HEK293 (cell line): Measurements from ENCODE around the gene LRRC4C.

Experiments used
- CTCF ChIA-PET: fragments of 350-600 bp; formaldehyde crosslinking; extraction: SDS; loops from one replicate; lab custom pipeline; 2021; ENCODE audit warnings: antibody characterized with exemption; lab: Yijun Ruan, JAX
- POLR2A ChIA-PET: fragments of 300-600 bp; formaldehyde crosslinking; extraction: SDS; loops from one replicate; lab custom pipeline; 2020; ENCODE audit warnings: antibody characterized with exemption, inconsistent platforms; lab: Yijun Ruan, JAX
- H3K27ac ChIP-seq: fragments of 200-500 bp; sonication (Bioruptor generic); 2 replicates; pipeline ENCODE4 v1.5.1; 2014; ENCODE audit warnings: low read depth, low read length, control low read depth, inconsistent platforms; ENCODE audit errors: extremely low read depth
- H3K36me3 ChIP-seq, 2 experiments: fragments of 200-500 bp in 1 of 2; sonication (Bioruptor generic) in 1 of 2; 1 replicate in 1 of 2; 2 replicates in 1 of 2; pipeline ENCODE4 v1.5.1; 2014 to 2017; ENCODE audit warnings: inconsistent platforms in 2 of 2, low read length in 2 of 2; ENCODE audit not compliant: control insufficient read depth in 2 of 2, insufficient read depth in 1 of 2
- H3K4me1 ChIP-seq: fragments of 200-500 bp; sonication (Bioruptor generic); 2 replicates; pipeline ENCODE4 v1.5.1; 2014; ENCODE audit warnings: mild to moderate bottlenecking, low read length, inconsistent platforms; ENCODE audit not compliant: control insufficient read depth, insufficient read depth
- H3K4me3 ChIP-seq: 2 replicates; pipeline ENCODE4 v1.5.1; 2011; ENCODE audit warnings: low read depth, mild to moderate bottlenecking, control low read depth, low read length, moderate library complexity
- H3K9me3 ChIP-seq: fragments of 200-500 bp; sonication (Bioruptor generic); 2 replicates; pipeline ENCODE4 v1.5.1; 2014; ENCODE audit warnings: low read depth, low read length, inconsistent platforms; ENCODE audit not compliant: control insufficient read depth, insufficient read depth
- GLI4 ChIP-seq: fragments of 450-650 bp; formaldehyde crosslinking; IDR thresholded peaks from 2 replicates; pipeline ENCODE4 v1.5.1; 2016; ENCODE audit warnings: missing biosample characterization, missing genetic modification characterization
- HOXA7 ChIP-seq: sonication (generic); formaldehyde crosslinking; IDR thresholded peaks from 2 replicates; pipeline ENCODE4 v1.8.1; 2022; ENCODE audit warnings: missing genetic modification reagents, borderline replicate concordance
- HOXD13 ChIP-seq: sonication (generic); formaldehyde crosslinking; IDR thresholded peaks from 2 replicates; pipeline ENCODE4 v1.8.0; 2022; ENCODE audit warnings: missing genetic modification reagents, borderline replicate concordance
- MYNN ChIP-seq: fragments of 450-650 bp; formaldehyde crosslinking; IDR thresholded peaks from 2 replicates; pipeline ENCODE4 v1.5.1; 2016; ENCODE audit warnings: missing biosample characterization, missing genetic modification characterization, borderline replicate concordance
- WT1 ChIP-seq: fragments of 450-650 bp; formaldehyde crosslinking; IDR thresholded peaks from 2 replicates; pipeline ENCODE4 v1.5.1; 2016; ENCODE audit warnings: missing biosample characterization, missing genetic modification characterization
- ZBTB21 ChIP-seq: fragments of 450-650 bp; formaldehyde crosslinking; IDR thresholded peaks from 2 replicates; pipeline ENCODE4 v1.5.1; 2017; ENCODE audit warnings: missing biosample characterization, missing genetic modification characterization
- ZNF112 ChIP-seq: fragments of 450-650 bp; formaldehyde crosslinking; IDR thresholded peaks from 2 replicates; pipeline ENCODE4 v1.5.0; 2017; ENCODE audit warnings: missing biosample characterization, missing genetic modification characterization
- ZNF132 ChIP-seq: fragments of 450-650 bp; formaldehyde crosslinking; IDR thresholded peaks from 2 replicates; pipeline ENCODE4 v1.5.1; 2017; ENCODE audit warnings: missing biosample characterization, missing genetic modification characterization, borderline replicate concordance
- ZNF302 ChIP-seq: fragments of 450-650 bp; formaldehyde crosslinking; IDR thresholded peaks from 2 replicates; pipeline ENCODE4 v1.5.1; 2016; ENCODE audit warnings: missing biosample characterization, missing genetic modification characterization, low read depth
- ZNF350 ChIP-seq: fragments of 450-650 bp; formaldehyde crosslinking; IDR thresholded peaks from 2 replicates; pipeline ENCODE4 v1.5.0; 2017; ENCODE audit warnings: missing biosample characterization, mild to moderate bottlenecking, missing genetic modification characterization
- ZNF394 ChIP-seq: fragments of 450-650 bp; formaldehyde crosslinking; IDR thresholded peaks from 2 replicates; pipeline ENCODE4 v1.5.1; 2016; ENCODE audit warnings: missing biosample characterization, missing genetic modification characterization, mild to moderate bottlenecking, moderate library complexity, borderline replicate concordance
- ZNF416 ChIP-seq: fragments of 450-650 bp; formaldehyde crosslinking; IDR thresholded peaks from 2 replicates; pipeline ENCODE4 v1.5.1; 2016; ENCODE audit warnings: missing biosample characterization, missing genetic modification characterization
- ZNF560 ChIP-seq: fragments of 450-650 bp; formaldehyde crosslinking; IDR thresholded peaks from 2 replicates; pipeline ENCODE4 v1.5.1; 2017; ENCODE audit warnings: missing biosample characterization, missing genetic modification characterization, borderline replicate concordance
- ZNF571 ChIP-seq: fragments of 450-650 bp; formaldehyde crosslinking; IDR thresholded peaks from 2 replicates; pipeline ENCODE4 v1.5.0; 2017; ENCODE audit warnings: missing biosample characterization, missing genetic modification characterization
- ZNF585B ChIP-seq: fragments of 450-650 bp; formaldehyde crosslinking; IDR thresholded peaks from 2 replicates; pipeline ENCODE4 v1.5.1; 2016; ENCODE audit warnings: missing biosample characterization, missing genetic modification characterization
- ZNF621 ChIP-seq: fragments of 450-650 bp; formaldehyde crosslinking; IDR thresholded peaks from 2 replicates; pipeline ENCODE4 v1.5.1; 2017; ENCODE audit warnings: missing biosample characterization, missing genetic modification characterization
- ZNF768 ChIP-seq: fragments of 450-650 bp; formaldehyde crosslinking; IDR thresholded peaks from 2 replicates; pipeline ENCODE4 v1.5.1; 2018; ENCODE audit warnings: missing biosample characterization, mild to moderate bottlenecking, missing genetic modification characterization
- ZNF785 ChIP-seq: fragments of 450-650 bp; formaldehyde crosslinking; IDR thresholded peaks from 2 replicates; pipeline ENCODE4 v1.5.1; 2016; ENCODE audit warnings: missing biosample characterization, missing genetic modification characterization
- ZSCAN16 ChIP-seq: fragments of 450-650 bp; formaldehyde crosslinking; IDR thresholded peaks from 2 replicates; pipeline ENCODE4 v1.5.1; 2016; ENCODE audit warnings: missing biosample characterization, missing genetic modification characterization
- TF ChIP-seq, protein P1 (sequence below): fragments of 450-650 bp; IDR thresholded peaks from 2 replicates; pipeline ENCODE4 v1.5.1; 2018; ENCODE audit warnings: missing biosample characterization, mild to moderate bottlenecking, missing genetic modification characterization
- TF ChIP-seq, protein P2 (sequence below): fragments of 450-650 bp; formaldehyde crosslinking; IDR thresholded peaks from 2 replicates; pipeline ENCODE4 v1.5.1; 2016; ENCODE audit warnings: missing biosample characterization, missing genetic modification characterization
- TF ChIP-seq, protein P3 (sequence below): fragments of 450-650 bp; formaldehyde crosslinking; IDR thresholded peaks from 2 replicates; pipeline ENCODE4 v1.5.1; 2016; ENCODE audit warnings: missing biosample characterization, missing genetic modification characterization, borderline replicate concordance

The LRRC4C gene

DNA sequence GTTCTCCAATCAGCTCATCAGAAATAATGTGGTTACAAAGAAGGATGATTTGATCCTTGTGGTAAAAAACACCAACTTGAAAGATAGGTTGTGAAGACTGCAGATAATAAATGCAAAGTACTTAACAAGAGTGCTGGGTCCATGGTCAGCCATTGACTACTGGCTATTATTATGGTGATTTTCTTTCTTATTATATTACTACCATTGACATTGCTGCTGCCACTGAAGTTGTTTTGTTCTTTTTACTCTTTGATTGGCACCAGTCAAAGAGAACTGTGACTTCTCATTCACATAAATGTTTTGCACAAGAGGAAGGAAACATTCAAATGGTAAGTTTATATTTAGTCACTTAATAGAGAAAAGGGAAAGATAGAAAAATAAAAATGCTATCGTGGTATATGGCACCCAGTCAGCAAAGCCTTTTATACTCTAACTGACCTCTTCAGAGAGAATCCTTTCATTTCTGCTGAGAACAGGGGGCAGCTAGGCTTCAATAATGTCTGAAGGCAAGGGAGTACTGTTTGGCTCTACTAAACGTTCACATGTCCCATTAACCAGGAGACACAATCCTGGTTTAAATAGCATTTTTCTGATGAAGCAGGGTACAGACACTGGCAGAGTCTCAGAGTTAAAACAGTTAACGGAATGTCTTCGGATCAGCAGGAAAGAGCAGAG, 64.8 kb downstream of the LRRC4C start (continued):
- no peak for TF ChIP-seq ZSCAN16 (tag by site-specific recombination)
- no peak for TF ChIP-seq ZNF132
- TF ChIP-seq MYNN (tag by site-specific recombination): no peak
- no peak for TF ChIP-seq ZNF585B (tag by site-specific recombination)
- TF ChIP-seq, protein P1, sequence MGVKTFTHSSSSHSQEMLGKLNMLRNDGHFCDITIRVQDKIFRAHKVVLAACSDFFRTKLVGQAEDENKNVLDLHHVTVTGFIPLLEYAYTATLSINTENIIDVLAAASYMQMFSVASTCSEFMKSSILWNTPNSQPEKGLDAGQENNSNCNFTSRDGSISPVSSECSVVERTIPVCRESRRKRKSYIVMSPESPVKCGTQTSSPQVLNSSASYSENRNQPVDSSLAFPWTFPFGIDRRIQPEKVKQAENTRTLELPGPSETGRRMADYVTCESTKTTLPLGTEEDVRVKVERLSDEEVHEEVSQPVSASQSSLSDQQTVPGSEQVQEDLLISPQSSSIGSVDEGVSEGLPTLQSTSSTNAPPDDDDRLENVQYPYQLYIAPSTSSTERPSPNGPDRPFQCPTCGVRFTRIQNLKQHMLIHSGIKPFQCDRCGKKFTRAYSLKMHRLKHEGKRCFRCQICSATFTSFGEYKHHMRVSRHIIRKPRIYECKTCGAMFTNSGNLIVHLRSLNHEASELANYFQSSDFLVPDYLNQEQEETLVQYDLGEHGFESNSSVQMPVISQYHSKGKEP (tag by site-specific recombination): no peak
- no peak for TF ChIP-seq ZNF394 (tag by site-specific recombination)
- no peak for TF ChIP-seq ZNF112 (tag by site-specific recombination)
- no peak for TF ChIP-seq ZNF302 (tag by site-specific recombination)

- no peaks in the 10 kb centered on the region for H3K4me1 ChIP-seq
- ChIA-PET POLR2A (no interaction called here), CTCF (no interaction called here)
- TF ChIP-seq, protein P2, sequence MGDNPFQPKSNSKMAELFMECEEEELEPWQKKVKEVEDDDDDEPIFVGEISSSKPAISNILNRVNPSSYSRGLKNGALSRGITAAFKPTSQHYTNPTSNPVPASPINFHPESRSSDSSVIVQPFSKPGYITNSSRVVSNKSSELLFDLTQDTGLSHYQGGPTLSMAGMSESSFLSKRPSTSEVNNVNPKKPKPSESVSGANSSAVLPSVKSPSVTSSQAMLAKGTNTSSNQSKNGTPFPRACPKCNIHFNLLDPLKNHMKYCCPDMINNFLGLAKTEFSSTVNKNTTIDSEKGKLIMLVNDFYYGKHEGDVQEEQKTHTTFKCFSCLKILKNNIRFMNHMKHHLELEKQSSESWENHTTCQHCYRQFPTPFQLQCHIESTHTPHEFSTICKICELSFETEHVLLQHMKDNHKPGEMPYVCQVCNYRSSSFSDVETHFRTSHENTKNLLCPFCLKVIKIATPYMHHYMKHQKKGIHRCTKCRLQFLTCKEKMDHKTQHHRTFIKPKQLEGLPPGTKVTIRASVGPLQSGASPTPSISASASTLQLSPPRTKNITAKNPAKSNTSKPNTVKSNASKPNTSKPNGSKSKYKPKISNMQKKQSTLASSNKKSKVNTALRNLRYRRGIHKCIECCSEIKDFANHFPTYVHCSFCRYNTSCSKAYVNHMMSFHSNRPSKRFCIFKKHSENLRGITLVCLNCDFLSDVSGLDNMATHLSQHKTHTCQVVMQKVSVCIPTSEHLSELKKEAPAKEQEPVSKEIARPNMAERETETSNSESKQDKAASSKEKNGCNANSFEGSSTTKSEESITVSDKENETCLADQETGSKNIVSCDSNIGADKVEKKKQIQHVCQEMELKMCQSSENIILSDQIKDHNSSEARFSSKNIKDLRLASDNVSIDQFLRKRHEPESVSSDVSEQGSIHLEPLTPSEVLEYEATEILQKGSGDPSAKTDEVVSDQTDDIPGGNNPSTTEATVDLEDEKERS (tag by site-specific recombination): no peak
- TF ChIP-seq, all 188 proteins: peak for 0
- Histone ChIP-seq H3K4me3 (no peak overlapping the region), H3K9me3 (no peaks in the 10 kb centered on the region), H3K27ac (no peak overlapping the region), H3K36me3 (no peaks in the 10 kb centered on the region)
Measured at GRCh38 chr11:41392596-41392995, 66.9 kb downstream of the LRRC4C start.

GRCh38 chr11:41389623-41390130, 69.8 kb downstream of the LRRC4C start:
- no peaks in the 10 kb centered on the region for H3K36me3 ChIP-seq
- H3K9me3 ChIP-seq: no peaks in the 10 kb centered on the region
- H3K4me1 ChIP-seq: no peaks in the 10 kb centered on the region
- no peak overlapping the region for H3K27ac ChIP-seq
- TF ChIP-seq ZBTB21 (no peak), ZNF350 (tag by site-specific recombination) (no peak), ZNF785 (no peak), HOXD13 (no peak), ZNF621 (tag by site-specific recombination) (no peak), ZNF560 (tag by site-specific recombination) (no peak), ZNF571 (tag by site-specific recombination) (no peak), GLI4 (tag by site-specific recombination) (no peak), WT1 (no peak), ZNF416 (tag by site-specific recombination) (no peak), HOXA7 (CRISPR knock-in tag) (no peak), ZNF768 (tag by site-specific recombination) (no peak)
- TF ChIP-seq, protein P3, sequence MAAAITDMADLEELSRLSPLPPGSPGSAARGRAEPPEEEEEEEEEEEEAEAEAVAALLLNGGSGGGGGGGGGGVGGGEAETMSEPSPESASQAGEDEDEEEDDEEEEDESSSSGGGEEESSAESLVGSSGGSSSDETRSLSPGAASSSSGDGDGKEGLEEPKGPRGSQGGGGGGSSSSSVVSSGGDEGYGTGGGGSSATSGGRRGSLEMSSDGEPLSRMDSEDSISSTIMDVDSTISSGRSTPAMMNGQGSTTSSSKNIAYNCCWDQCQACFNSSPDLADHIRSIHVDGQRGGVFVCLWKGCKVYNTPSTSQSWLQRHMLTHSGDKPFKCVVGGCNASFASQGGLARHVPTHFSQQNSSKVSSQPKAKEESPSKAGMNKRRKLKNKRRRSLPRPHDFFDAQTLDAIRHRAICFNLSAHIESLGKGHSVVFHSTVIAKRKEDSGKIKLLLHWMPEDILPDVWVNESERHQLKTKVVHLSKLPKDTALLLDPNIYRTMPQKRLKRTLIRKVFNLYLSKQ: no peak
- ChIA-PET CTCF (no interaction called here), POLR2A (no interaction called here)
- H3K4me3 ChIP-seq: no peak overlapping the region
